HepG2 (cell line): ENCODE measurements around the gene CACNA1C. TPM values are rescaled to one million over a fixed set of nuclear protein-coding genes. Genes with fewer than 3 reads are reported as not detected.

Experiments
- ATAC-seq: fragments of 200-7000 bp; cut with Tn5 transposase; 3 replicates; pipeline ENCODE4 v1.9.1; 2020; ENCODE audit warnings: mild to moderate bottlenecking, moderate library complexity
- BruUV-seq: library from RNA; stranded (reverse); fragments of 400-500 nt; replicated peaks from 2 replicates; lab custom pipeline; 2021; lab: Mats Ljungman, UMichigan
- CTCF ChIA-PET: fragments of 300-600 bp; formaldehyde crosslinking; extraction: SDS; loops from one replicate; lab custom pipeline; 2021; ENCODE audit warnings: low total read pairs, inconsistent platforms, low intra/inter-chr PET ratio; lab: Yijun Ruan, JAX
- POLR2A ChIA-PET: fragments of 350-600 bp; sonication (Branson Sonifier 250); formaldehyde crosslinking; loops from one replicate; lab custom pipeline; 2020; ENCODE audit warnings: antibody characterized with exemption, inconsistent platforms; lab: Yijun Ruan, JAX
- DNase-seq: peaks from one replicate; pipeline ENCODE4 v3.0.0-alpha.2; 2015; ENCODE audit warnings: low spot score
- FAIRE-seq: peaks from 3 replicates; lab custom pipeline; 2011; peaks lifted over from hg19 to GRCh38; lab: Jason Lieb, UNC
- H2AFZ ChIP-seq: one replicate; pipeline ENCODE4 v1.6.1; 2011; ENCODE audit warnings: low read length, inconsistent platforms
- H3K27ac ChIP-seq: fragments of 300-600 bp; 3 replicates; pipeline ENCODE4 v1.8.0; 2011; ENCODE audit warnings: mixed run types, mild to moderate bottlenecking, mixed read lengths, low read length, inconsistent platforms; ENCODE audit not compliant: insufficient read depth; ENCODE audit errors: extremely low read length
- H3K27me3 ChIP-seq, 2 experiments: fragments of 200-600 bp in 1 of 2; 2 replicates in 1 of 2; 3 replicates in 1 of 2; pipeline versions ENCODE4 v1.6.0 to v1.8.0; 2011; ENCODE audit warnings: low read length in 2 of 2, mild to moderate bottlenecking in 2 of 2, moderate library complexity in 2 of 2, inconsistent platforms in 1 of 2; ENCODE audit not compliant: insufficient read depth in 2 of 2, control insufficient read depth in 1 of 2
- H3K36me3 ChIP-seq, 2 experiments: fragments of 200-600 bp in 1 of 2; replicated peaks in 1 of 2; 2 replicates in 1 of 2; 3 replicates in 1 of 2; pipeline versions ENCODE4 v1.5.1 to v1.8.0; 2011; ENCODE audit warnings: low read length in 2 of 2, inconsistent platforms in 1 of 2; ENCODE audit not compliant: insufficient read depth in 2 of 2, control insufficient read depth in 1 of 2
- H3K4me1 ChIP-seq: 2 replicates; pipeline ENCODE4 v1.5.1; 2012; ENCODE audit warnings: low read length, inconsistent platforms; ENCODE audit not compliant: insufficient read depth
- H3K4me2 ChIP-seq: 2 replicates; pipeline ENCODE4 v1.6.0; 2011; ENCODE audit warnings: low read depth, low read length, inconsistent platforms
- H3K4me3 ChIP-seq, 3 experiments: fragments of 200-600 bp in 1 of 3; sonication (generic), shearing (Covaris generic) in 1 of 3; replicated peaks in 1 of 3; 2 replicates each; pipeline ENCODE4 v1.5.1; 2011 to 2016; ENCODE audit warnings: low read length in 3 of 3, inconsistent platforms in 2 of 3, low read depth in 2 of 3, mild to moderate bottlenecking in 2 of 3, control low read depth in 1 of 3, mixed read lengths in 1 of 3; ENCODE audit not compliant: insufficient read depth in 1 of 3
- H3K79me2 ChIP-seq: one replicate; pipeline ENCODE4 v1.6.1; 2011; ENCODE audit warnings: low read length, inconsistent platforms; ENCODE audit not compliant: insufficient read depth
- H3K9ac ChIP-seq: 2 replicates; pipeline ENCODE4 v1.6.0; 2011; ENCODE audit warnings: mild to moderate bottlenecking, low read depth, low read length, inconsistent platforms; ENCODE audit not compliant: insufficient read depth
- H3K9me3 ChIP-seq: 2 replicates; pipeline ENCODE4 v1.5.1; 2012; ENCODE audit warnings: mild to moderate bottlenecking, low read length
- H4K20me1 ChIP-seq: 2 replicates; pipeline ENCODE4 v1.6.0; 2011; ENCODE audit warnings: inconsistent platforms, mild to moderate bottlenecking, low read length, moderate library complexity; ENCODE audit not compliant: insufficient read depth
- FOXA3 ChIP-seq: IDR thresholded peaks from 2 replicates; pipeline ENCODE4 v1.6.1; 2016; ENCODE audit warnings: missing genetic modification reagents, missing compliant biosample characterization
- FOXO4 ChIP-seq: sonication (generic); formaldehyde crosslinking; conservative IDR thresholded peaks from 2 replicates; pipeline ENCODE4 v1.8.1; 2023; ENCODE audit warnings: missing genetic modification reagents
- HDAC1 ChIP-seq: sonication (generic); formaldehyde crosslinking; IDR thresholded peaks from 2 replicates; pipeline ENCODE4 v1.5.1; 2020; ENCODE audit warnings: mild to moderate bottlenecking, missing genetic modification reagents
- HIC2 ChIP-seq: sonication (generic); formaldehyde crosslinking; IDR thresholded peaks from 2 replicates; pipeline ENCODE4 v1.9.0; 2022; ENCODE audit warnings: low read depth, missing genetic modification reagents
- HIVEP1 ChIP-seq: sonication (generic); formaldehyde crosslinking; IDR thresholded peaks from 2 replicates; pipeline ENCODE4 v1.4.0; 2020; ENCODE audit warnings: mild to moderate bottlenecking, missing genetic modification reagents
- HMG20A ChIP-seq: IDR thresholded peaks from 2 replicates; pipeline ENCODE4 v1.6.1; 2016; ENCODE audit warnings: borderline replicate concordance
- MEIS2 ChIP-seq: sonication (generic); formaldehyde crosslinking; IDR thresholded peaks from 2 replicates; pipeline ENCODE4 v1.9.0; 2021; ENCODE audit warnings: mild to moderate bottlenecking, missing genetic modification reagents
- SNAPC4 ChIP-seq: sonication (generic); formaldehyde crosslinking; IDR thresholded peaks from 2 replicates; pipeline ENCODE4 v1.4.0; 2020; ENCODE audit warnings: mild to moderate bottlenecking, missing genetic modification reagents
- TIGD3 ChIP-seq: sonication (generic); formaldehyde crosslinking; IDR thresholded peaks from 2 replicates; pipeline ENCODE4 v1.5.1; 2020; ENCODE audit warnings: mild to moderate bottlenecking, missing genetic modification reagents, borderline replicate concordance
- ZFP82 ChIP-seq: sonication (generic); formaldehyde crosslinking; IDR thresholded peaks from 2 replicates; pipeline ENCODE4 v1.5.1; 2020; ENCODE audit warnings: mild to moderate bottlenecking, missing genetic modification reagents, borderline replicate concordance
- ZNF234 ChIP-seq: sonication (generic); formaldehyde crosslinking; conservative IDR thresholded peaks from 2 replicates; pipeline ENCODE4 v1.5.1; 2020; ENCODE audit warnings: mild to moderate bottlenecking, missing genetic modification reagents
- ZNF850 ChIP-seq: sonication (generic); formaldehyde crosslinking; conservative IDR thresholded peaks from 2 replicates; pipeline ENCODE4 v1.9.0; 2021; ENCODE audit warnings: mild to moderate bottlenecking, missing genetic modification reagents
- WGBS: methylation state at CpG from one replicate; pipeline ENCODE4 v1.1.6; 2017; ENCODE audit warnings: low lambda C conversion rate; 5-methylcytosine and 5-hydroxymethylcytosine counted together
- in situ Hi-C: cut with HindIII; loops from 2 replicates; pipeline ENCODE4 v1.10.0; 2017; ENCODE audit warnings: low pct_unique_long_range_greater_than_20kb; ENCODE audit not compliant: extremely low pct_ligation_motif_present
- intact Hi-C: fragments of 100-400 bp; cut with micrococcal nuclease; formaldehyde crosslinking; loops from one replicate; pipeline ENCODE4 v1.10.0; 2022; ENCODE audit not compliant: unreplicated experiment
- polyA plus RNA-seq, 8 experiments: library from polyadenylated mRNA; depleted of rRNA in 3 of 8; stranded (reverse) in 7 of 8; unstranded in 1 of 8; fragments of >200 nt; fragmentation: Illumina TruSeq in 4 of 8; extraction: Trizol in 4 of 8; gene quantifications; 2 replicates each; pipeline versions ENCODE4 v1.2.1 to v1.2.3, GENCODE V29; 2011 to 2016; ENCODE audit warnings: low read depth in 4 of 8, missing spikeins in 1 of 8, mixed read lengths in 1 of 8; ENCODE audit not compliant: insufficient read depth in 1 of 8
- total RNA-seq, 5 experiments: library from RNA; depleted of rRNA; stranded (reverse); fragments of >200 nt; fragmentation: Illumina TruSeq; extraction: Trizol; gene quantifications; 2 replicates each; pipeline ENCODE4 v1.2.3, GENCODE V29; 2016; ENCODE audit warnings: low read depth in 1 of 5

Gene CACNA1C
- total and polyA plus RNA-seq, 2 of the 13 experiments (the other 11 are each of a cell fraction or from before 2014, with no cell fraction given): not detected

- H3K27ac ChIP-seq: no peak overlapping the region
- BruUV-seq: no TSS peak
- H3K4me1 ChIP-seq: no peaks in the 10 kb centered on the region
- no peak overlapping the region for H3K9ac ChIP-seq
- H3K9me3 ChIP-seq: no peaks in the 10 kb centered on the region
- no peaks in the 10 kb centered on the region for H4K20me1 ChIP-seq
- no peak for TF ChIP-seq ZFP82
- TF ChIP-seq HDAC1 (CRISPR knock-in tag): no peak
- no peak for TF ChIP-seq HIC2 (CRISPR knock-in tag)
- no peak for TF ChIP-seq ZNF850
- TF ChIP-seq ZNF234 (CRISPR knock-in tag): no peak
- TF ChIP-seq SNAPC4 (CRISPR knock-in tag): no peak
- TF ChIP-seq FOXO4: no peak
- no peak for TF ChIP-seq TIGD3
- no peak for TF ChIP-seq FOXA3 (CRISPR knock-in tag)
- no peak for TF ChIP-seq HMG20A (CRISPR knock-in tag)
- no peak for TF ChIP-seq MEIS2
- TF ChIP-seq HIVEP1 (CRISPR knock-in tag): no peak
- ChIA-PET CTCF (no interaction called here), POLR2A (no interaction called here)
- H3K4me2 ChIP-seq: no peak overlapping the region
- in situ Hi-C loops: no loop called here
- no peak overlapping the region for H2AFZ ChIP-seq
- no peaks in the 10 kb centered on the region for H3K79me2 ChIP-seq
- ATAC-seq: no peak
- H3K4me3 ChIP-seq: no peak overlapping the region
- no peak for FAIRE-seq
- 5% methylated on average over 13 of the region's 15 CpGs for WGBS
- no peaks in the 10 kb centered on the region for H3K36me3 ChIP-seq
- DNase-seq: no peak
- intact Hi-C loops: no loop called here
- peaks cover 18 to 85% of the 10 kb centered on the region in 2 experiments; a peak in 4 of 5 replicates for H3K27me3 ChIP-seq
Observed at GRCh38 chr12:2627076-2627834, 574.5 kb downstream of the CACNA1C start.
